ENCODE results near the gene PPP2R2B.

The PPP2R2B gene

GRCh38 chr5:146821732-146822131 is 56.8 kb downstream of the PPP2R2B start:
- DNase-seq = no peak

- no peak for DNase-seq
Measured at GRCh38 chr5:146820987-146821386, 57.6 kb downstream of the PPP2R2B start.

GRCh38 chr5:146818822-146819221 is 59.7 kb downstream of the PPP2R2B start:
- DNase-seq = no peak

GRCh38 chr5:146817973-146818372 is 60.6 kb downstream of the PPP2R2B start:
- DNase-seq = no peak

GRCh38 chr5:146816775-146817387 is 61.7 kb downstream of the PPP2R2B start:
- no peak for DNase-seq

GRCh38 chr5:146815411-146815810 is 63.1 kb downstream of the PPP2R2B start:
- no peak for DNase-seq

- no peak for DNase-seq
Measured at GRCh38 chr5:146813346-146814157, 65.0 kb downstream of the PPP2R2B start.

GRCh38 chr5:146805081-146805480 is 73.5 kb downstream of the PPP2R2B start:
- DNase-seq = no peak

GRCh38 chr5:146802945-146803522 is 75.5 kb downstream of the PPP2R2B start:
- DNase-seq = no peak

GRCh38 chr5:146799671-146800070 is 78.9 kb downstream of the PPP2R2B start:
- no peak for DNase-seq

GRCh38 chr5:146799231-146799630 is 79.3 kb downstream of the PPP2R2B start:
- DNase-seq = no peak

- no peak for DNase-seq
Measured at GRCh38 chr5:146797658-146798057, 80.9 kb downstream of the PPP2R2B start.

GRCh38 chr5:146796911-146797310 is 81.6 kb downstream of the PPP2R2B start:
- no peak for DNase-seq

- DNase-seq = no peak
Measured at GRCh38 chr5:146796144-146796543, 82.4 kb downstream of the PPP2R2B start.

- DNase-seq = no peak
Measured at GRCh38 chr5:146794326-146795029, 84.1 kb downstream of the PPP2R2B start.

- no peak for DNase-seq
Measured at GRCh38 chr5:146793709-146794108, 84.8 kb downstream of the PPP2R2B start.

GRCh38 chr5:146791471-146791870 is 87.1 kb downstream of the PPP2R2B start:
- no peak for DNase-seq

GRCh38 chr5:146789712-146790653 is 88.6 kb downstream of the PPP2R2B start:
- DNase-seq = no peak

GRCh38 chr5:146788898-146789297 is 89.7 kb downstream of the PPP2R2B start:
- no peak for DNase-seq

GRCh38 chr5:146785065-146785464 is 93.5 kb downstream of the PPP2R2B start:
- no peak for DNase-seq

- no peak for DNase-seq
Measured at GRCh38 chr5:146781157-146781556, 97.4 kb downstream of the PPP2R2B start.

- DNase-seq = no peak
Measured at GRCh38 chr5:146779211-146779869, 99.2 kb downstream of the PPP2R2B start.
